Measurements from ENCODE around the gene MASP2. TPM values are rescaled to one million over a fixed set of nuclear protein-coding genes. Genes with fewer than 3 reads are reported as not detected.

The MASP2 gene
- total and polyA plus RNA-seq, 12 donors, result 0.07 TPM; not detected in 11

- intact Hi-C loops (cut with DNase I), result no loop called here
- 84 to 92% (median 89%) methylated on average over 9 of the region's 9 CpGs for WGBS, 4 donors
Observed at GRCh38 chr1:11030865-11031264, 16.2 kb downstream of the MASP2 start.

GRCh38 chr1:11028018-11028417 is 19.0 kb downstream of the MASP2 start:
- DNase-seq, result peak in 1 of 7 donors; percentile 43
- TF ChIP-seq POLR2A (IDR thresholded peaks at IDR 0.05), result no peak
- no peak for TF ChIP-seq CTCF (IDR thresholded peaks at IDR 0.05)
- intact Hi-C loops (cut with DNase I), result no loop called here
- H3K27ac ChIP-seq, result no peak overlapping the region
- no peaks in the 10 kb centered on the region for H3K4me1 ChIP-seq (replicated peaks in 1 of 2)
- H3K27me3 ChIP-seq, result no peaks in the 10 kb centered on the region
- no peaks in the 10 kb centered on the region for H3K9me3 ChIP-seq (replicated peaks in 1 of 3)
- 92 to 100% (median 95%) methylated on average over 3 of the region's 3 CpGs for WGBS, 4 donors
- peaks cover 0 to 50% of the 10 kb centered on the region in 2 donors for H3K36me3 ChIP-seq (replicated peaks in 1 of 2)
- H3K4me3 ChIP-seq, result no peak overlapping the region

More at GRCh38 chr1:11030865-11031264, 16.2 kb downstream of the MASP2 start:
- DNase-seq, result peak in 2 of 7 donors; percentile 19 to 39
- TF ChIP-seq POLR2A (IDR thresholded peaks at IDR 0.05) (no peak), CTCF (IDR thresholded peaks at IDR 0.05) (no peak)
- Histone ChIP-seq H3K27me3 (no peaks in the 10 kb centered on the region), H3K4me3 (no peak overlapping the region), H3K4me1 (replicated peaks in 1 of 2) (no peaks in the 10 kb centered on the region), H3K9me3 (replicated peaks in 1 of 3) (no peaks in the 10 kb centered on the region), H3K27ac (no peak overlapping the region), H3K36me3 (replicated peaks in 1 of 2) (peaks cover 0 to 26% of the 10 kb centered on the region in 2 donors)

GRCh38 chr1:11027316-11027715 is 19.7 kb downstream of the MASP2 start:
- peak in 1 of 7 donors; percentile 36 for DNase-seq
- intact Hi-C loops (cut with DNase I), result no loop called here
- H3K27me3 ChIP-seq, result no peaks in the 10 kb centered on the region
- no peak overlapping the region for H3K27ac ChIP-seq
- H3K4me1 ChIP-seq (replicated peaks in 1 of 2), result no peaks in the 10 kb centered on the region
- H3K36me3 ChIP-seq (replicated peaks in 1 of 2), result peaks cover 0 to 57% of the 10 kb centered on the region in 2 donors
- H3K9me3 ChIP-seq (replicated peaks in 1 of 3), result no peaks in the 10 kb centered on the region
- 70 to 78% (median 73%) methylated on average over 6 of the region's 6 CpGs for WGBS, 4 donors
- H3K4me3 ChIP-seq, result no peak overlapping the region
- TF ChIP-seq POLR2A (IDR thresholded peaks at IDR 0.05), result no peak
- TF ChIP-seq CTCF (IDR thresholded peaks at IDR 0.05), result no peak

GRCh38 chr1:11026903-11027302 is 20.1 kb downstream of the MASP2 start:
- Histone ChIP-seq H3K9me3 (replicated peaks in 1 of 3) (no peaks in the 10 kb centered on the region), H3K36me3 (replicated peaks in 1 of 2) (peaks cover 0 to 61% of the 10 kb centered on the region in 2 donors), H3K4me1 (replicated peaks in 1 of 2) (no peaks in the 10 kb centered on the region), H3K27ac (peak overlapping the region in 1 of 5 donors; percentile 27), H3K27me3 (no peaks in the 10 kb centered on the region), H3K4me3 (no peak overlapping the region)
- TF ChIP-seq CTCF (IDR thresholded peaks at IDR 0.05), result no peak
- TF ChIP-seq POLR2A (IDR thresholded peaks at IDR 0.05), result no peak
- WGBS, 4 donors, result 77 to 82% (median 78%) methylated on average over 5 of the region's 5 CpGs
- intact Hi-C loops (cut with DNase I), result no loop called here
- no peak for DNase-seq

All from adrenal gland (tissue), 12 donors.